Epithelial cell of proximal tubule (primary cell): ENCODE measurements around the gene GAK. TPM values are rescaled to one million over a fixed set of nuclear protein-coding genes. Genes with fewer than 3 reads are reported as not detected.
"Not testable (repeated sequence)": the region's sequence is repeated elsewhere in the genome, so short reads cannot be mapped to it uniquely, and the experiment has no call there.

Experiments
- DNase-seq: peaks from one replicate; pipeline ENCODE4 v3.0.0-alpha.2; 2011; ENCODE audit warnings: low read depth
- H3K4me3 ChIP-seq: 2 replicates; pipeline ENCODE4 v1.5.1; 2011; ENCODE audit warnings: low read depth, mild to moderate bottlenecking, low read length
- total RNA-seq: library from RNA; depleted of rRNA; stranded (reverse); fragments of >200 nt; gene quantifications from 2 replicates; pipeline ENCODE4 v1.2.3, GENCODE V29; 2015
- TF ChIP-seq, protein P1 (sequence below): conservative IDR thresholded peaks from 2 replicates; pipeline ENCODE4 v1.5.1; 2012; ENCODE audit warnings: low read depth, mild to moderate bottlenecking, low read length

GAK gene
- total RNA-seq, 1 donor from 2014 or later: 123 TPM

DNA sequence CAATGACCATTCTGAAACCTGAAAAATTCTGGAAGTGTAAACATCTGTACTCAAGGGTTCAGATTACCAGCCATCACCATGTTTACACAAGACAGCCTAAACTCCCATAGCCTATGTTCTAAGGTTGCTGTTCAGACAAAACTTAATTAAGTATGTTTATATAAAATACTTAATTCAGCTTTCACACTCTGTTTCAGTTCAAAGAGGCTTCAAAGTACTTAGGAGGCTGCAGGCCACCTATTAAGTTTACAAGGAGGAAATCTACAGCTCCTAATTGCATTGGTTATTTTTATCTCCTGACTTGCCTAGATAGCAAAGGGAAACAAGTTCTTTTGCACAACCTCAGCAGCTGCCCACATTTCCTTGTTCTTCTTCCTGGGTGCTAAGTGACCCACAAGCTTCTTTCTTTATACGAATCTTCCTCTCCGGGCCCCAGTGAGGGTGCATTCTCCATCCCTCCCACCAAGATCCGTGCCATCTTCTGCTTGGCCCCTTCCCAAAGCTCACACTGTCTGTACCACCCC lies 2.0 kb downstream of the GAK start:
- H3K4me3 ChIP-seq: peak overlapping the region; percentile 88
- no peak for DNase-seq
- TF ChIP-seq, protein P1, sequence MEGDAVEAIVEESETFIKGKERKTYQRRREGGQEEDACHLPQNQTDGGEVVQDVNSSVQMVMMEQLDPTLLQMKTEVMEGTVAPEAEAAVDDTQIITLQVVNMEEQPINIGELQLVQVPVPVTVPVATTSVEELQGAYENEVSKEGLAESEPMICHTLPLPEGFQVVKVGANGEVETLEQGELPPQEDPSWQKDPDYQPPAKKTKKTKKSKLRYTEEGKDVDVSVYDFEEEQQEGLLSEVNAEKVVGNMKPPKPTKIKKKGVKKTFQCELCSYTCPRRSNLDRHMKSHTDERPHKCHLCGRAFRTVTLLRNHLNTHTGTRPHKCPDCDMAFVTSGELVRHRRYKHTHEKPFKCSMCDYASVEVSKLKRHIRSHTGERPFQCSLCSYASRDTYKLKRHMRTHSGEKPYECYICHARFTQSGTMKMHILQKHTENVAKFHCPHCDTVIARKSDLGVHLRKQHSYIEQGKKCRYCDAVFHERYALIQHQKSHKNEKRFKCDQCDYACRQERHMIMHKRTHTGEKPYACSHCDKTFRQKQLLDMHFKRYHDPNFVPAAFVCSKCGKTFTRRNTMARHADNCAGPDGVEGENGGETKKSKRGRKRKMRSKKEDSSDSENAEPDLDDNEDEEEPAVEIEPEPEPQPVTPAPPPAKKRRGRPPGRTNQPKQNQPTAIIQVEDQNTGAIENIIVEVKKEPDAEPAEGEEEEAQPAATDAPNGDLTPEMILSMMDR: no peak

DNA sequence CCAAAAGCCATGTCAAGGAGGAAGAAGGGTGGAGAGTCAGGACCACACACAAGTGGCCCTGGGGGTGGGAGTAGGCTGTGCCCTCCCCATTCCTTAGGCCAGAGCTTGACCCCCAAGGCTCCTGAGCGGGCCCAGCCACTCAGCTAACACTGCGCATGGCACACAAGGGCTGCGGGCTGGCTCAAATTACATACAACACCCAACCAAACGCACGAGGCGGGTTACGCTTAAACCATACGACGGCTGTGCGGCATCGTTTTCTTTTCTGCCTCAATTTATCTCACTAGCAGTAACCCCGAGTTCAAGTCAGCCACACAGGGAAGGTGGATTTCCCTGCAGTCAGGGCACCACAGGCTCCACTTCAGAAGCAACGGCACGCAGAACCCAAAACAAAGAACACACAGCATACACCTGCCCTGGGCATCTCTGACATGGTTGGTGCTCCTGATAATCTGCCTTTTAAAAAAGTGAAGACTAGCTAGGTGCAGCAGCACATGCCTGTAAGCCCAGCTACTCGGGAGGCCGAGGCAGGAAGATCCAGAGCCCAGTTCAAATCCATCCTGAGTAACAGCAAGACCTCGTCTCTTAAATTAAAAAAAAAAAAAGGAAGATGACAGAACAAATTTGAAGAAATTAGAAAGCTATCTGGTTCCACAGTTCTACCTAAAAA lies 2.9 kb downstream of the GAK start:
- no peak for DNase-seq
- H3K4me3 ChIP-seq: no peak overlapping the region
- TF ChIP-seq, protein P1: no peak

DNA sequence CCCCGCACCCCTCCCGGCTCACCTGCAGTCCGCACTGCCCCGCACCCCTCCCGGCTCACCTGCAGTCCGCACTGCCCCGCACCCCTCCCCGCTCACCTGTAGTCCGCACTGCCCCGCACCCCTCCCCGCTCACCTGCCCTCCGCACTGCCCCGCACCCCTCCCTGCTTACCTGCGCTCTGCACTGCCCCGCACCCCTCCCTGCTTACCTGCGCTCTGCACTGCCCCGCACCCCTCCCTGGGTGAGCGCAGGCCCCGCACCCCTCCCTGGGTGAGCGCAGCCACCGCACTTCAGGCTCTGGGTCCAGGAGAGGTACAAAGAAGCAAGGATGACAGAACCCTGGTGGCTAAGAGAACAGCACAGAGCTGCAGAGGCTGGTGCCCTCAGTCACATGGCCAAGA lies 4.5 kb downstream of the GAK start:
- not testable (repeated sequence) for DNase-seq, H3K4me3 ChIP-seq

DNA sequence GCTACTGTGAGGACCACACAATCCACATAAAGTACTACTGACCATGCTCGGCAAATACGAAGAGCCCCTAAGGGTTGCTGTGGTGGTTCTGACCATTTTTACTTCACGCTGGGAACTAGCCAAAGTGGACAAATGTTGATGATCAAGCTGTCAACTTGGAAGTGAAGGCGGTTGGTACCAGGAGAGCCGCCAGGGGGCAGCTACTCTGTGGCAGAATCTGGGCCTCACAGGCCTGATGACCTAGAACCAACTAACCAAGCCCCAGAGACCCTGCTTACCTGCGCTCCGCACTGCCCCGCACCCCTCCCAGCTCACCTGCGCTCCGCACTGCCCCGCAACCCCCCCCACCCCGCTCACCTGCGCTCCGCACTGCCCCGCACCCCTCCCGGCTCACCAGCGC lies 5.6 kb downstream of the GAK start:
- DNase-seq: no peak
- TF ChIP-seq, protein P1: peak; percentile 28
- H3K4me3 ChIP-seq: no peak overlapping the region

DNA sequence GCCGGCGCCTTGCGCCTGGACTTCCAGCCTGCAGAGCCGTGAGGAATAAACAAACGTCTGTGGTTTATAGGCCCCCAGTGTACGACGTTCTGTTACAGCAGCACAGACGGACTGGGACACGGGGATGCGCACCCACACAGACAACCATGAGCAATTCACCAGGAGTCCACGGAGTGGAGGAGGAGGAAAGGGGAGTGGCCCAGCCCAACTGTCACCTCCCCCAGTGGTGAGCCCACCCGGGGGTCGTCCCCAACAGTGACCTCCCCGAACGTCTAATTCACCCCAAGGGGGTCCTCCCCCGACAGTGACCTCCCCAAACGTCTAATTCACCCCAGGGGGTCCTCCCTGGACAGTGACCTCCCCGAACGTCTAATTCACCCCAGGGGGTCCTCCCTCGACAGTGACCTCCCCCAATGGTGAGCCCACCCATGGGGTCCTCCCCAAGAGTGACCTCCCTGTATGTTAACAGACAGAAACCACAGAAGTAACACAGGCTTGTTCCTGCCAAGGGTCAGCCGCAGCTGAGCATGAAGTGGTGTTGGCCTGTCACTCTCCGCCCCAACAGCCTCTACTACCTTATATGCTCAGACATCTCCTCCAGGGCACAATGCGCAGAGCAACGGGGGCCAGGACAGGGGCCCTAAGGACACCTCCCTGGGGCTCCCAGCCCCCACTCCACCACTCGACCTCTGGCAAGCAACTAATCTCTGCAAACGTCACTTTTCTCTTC lies 6.2 kb downstream of the GAK start:
- TF ChIP-seq, protein P1: no peak
- H3K4me3 ChIP-seq: no peak overlapping the region
- no peak for DNase-seq

DNA sequence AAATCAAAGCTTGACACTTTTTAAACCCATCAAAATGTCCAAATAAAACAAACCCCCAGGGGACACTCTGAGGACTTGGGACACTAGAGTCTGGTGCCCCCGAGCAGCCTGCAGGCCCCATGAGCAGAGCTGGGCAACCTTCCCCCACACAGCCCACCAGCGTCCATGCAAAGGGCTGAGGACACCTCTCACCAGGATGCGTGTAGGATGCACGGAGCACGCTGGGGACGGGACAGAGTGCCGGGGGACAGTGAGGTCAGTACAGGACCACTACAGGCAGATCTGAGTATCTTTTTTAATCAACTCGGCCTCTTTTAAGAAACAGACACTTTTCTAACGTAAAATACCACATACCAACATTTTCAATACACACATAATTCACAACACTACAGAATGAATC lies 6.9 kb downstream of the GAK start:
- TF ChIP-seq, protein P1: no peak
- H3K4me3 ChIP-seq: no peak overlapping the region

DNA sequence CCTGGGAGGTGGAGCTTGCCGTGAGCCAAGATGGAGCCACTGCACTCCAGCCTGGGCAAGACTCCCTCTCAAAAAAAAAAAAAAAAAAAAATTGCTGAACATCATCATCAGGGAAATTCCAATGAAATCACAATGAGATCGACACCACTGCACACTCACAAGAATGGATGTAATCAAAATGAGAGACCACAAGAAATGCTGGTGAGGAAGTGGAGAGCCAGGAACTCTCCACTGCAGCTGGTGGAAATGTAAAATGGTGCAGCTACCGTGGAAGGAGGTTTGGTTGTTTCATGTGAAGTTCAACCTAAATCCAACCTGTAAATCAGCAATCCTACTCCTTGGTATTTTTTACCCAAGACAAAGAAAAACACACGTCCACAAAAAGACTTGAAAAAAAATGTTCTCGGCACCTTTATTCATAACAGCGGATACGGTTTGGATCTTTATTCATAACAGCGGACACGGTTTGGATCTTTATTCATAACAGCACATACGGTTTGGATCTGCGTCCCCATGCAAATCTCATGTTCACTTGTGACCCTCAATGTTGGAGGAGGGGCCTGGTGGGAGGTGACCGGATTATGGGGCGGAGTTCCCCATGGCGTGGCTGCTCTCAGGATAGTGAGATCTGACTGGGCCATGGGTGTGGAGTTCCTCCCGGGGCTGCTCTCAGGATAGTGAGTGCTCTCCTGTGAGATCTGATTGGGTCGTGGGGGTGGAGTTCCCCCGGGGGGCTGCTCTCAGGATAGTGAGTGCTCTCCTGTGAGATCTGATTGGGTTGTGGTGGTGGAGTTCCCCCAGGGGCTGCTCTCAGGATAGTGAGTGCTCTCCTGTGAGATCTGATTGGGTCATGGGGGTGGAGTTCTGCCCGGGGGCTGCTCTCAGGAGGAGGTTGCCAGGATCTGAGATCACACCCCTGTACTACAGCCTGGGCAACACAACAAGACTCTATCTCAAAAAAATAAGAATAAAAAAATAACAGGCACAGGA lies 7.7 kb downstream of the GAK start:
- TF ChIP-seq, protein P1: no peak
- H3K4me3 ChIP-seq: no peak overlapping the region
- no peak for DNase-seq

More for the DNA sequence above, 6.9 kb downstream of the GAK start:
- DNase-seq: no peak
